OCI-LY1 (cell line): ENCODE results near the gene RBM26.

Experiments used
- EZH2 ChIP-seq: fragments of 200-600 bp; sonication (generic), shearing (Covaris generic); IDR thresholded peaks from 2 replicates; pipeline ENCODE4 v1.8.0; 2017; ENCODE audit warnings: borderline replicate concordance, mixed run types, mild to moderate bottlenecking, antibody characterized with exemption, low read length, moderate library complexity, mixed read lengths
- TF ChIP-seq, protein P1 (sequence below): fragments of 200-600 bp; sonication (generic), shearing (Covaris generic); IDR thresholded peaks from 2 replicates; pipeline ENCODE4 v1.5.1; 2017; ENCODE audit warnings: mild to moderate bottlenecking, antibody characterized with exemption, low read length, moderate library complexity, mixed read lengths

GRCh38 chr13:79270859-79271258 lies 135.2 kb downstream of the RBM26 start:
- TF ChIP-seq, protein P1, sequence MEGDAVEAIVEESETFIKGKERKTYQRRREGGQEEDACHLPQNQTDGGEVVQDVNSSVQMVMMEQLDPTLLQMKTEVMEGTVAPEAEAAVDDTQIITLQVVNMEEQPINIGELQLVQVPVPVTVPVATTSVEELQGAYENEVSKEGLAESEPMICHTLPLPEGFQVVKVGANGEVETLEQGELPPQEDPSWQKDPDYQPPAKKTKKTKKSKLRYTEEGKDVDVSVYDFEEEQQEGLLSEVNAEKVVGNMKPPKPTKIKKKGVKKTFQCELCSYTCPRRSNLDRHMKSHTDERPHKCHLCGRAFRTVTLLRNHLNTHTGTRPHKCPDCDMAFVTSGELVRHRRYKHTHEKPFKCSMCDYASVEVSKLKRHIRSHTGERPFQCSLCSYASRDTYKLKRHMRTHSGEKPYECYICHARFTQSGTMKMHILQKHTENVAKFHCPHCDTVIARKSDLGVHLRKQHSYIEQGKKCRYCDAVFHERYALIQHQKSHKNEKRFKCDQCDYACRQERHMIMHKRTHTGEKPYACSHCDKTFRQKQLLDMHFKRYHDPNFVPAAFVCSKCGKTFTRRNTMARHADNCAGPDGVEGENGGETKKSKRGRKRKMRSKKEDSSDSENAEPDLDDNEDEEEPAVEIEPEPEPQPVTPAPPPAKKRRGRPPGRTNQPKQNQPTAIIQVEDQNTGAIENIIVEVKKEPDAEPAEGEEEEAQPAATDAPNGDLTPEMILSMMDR = no peak
- TF ChIP-seq EZH2 = no peak
